GM18951 (cell line): Measurements from ENCODE around the gene NFIB.

Experiments
- POLR2A ChIP-seq: IDR thresholded peaks from 4 replicates; pipeline ENCODE4 v1.6.1; 2011; ENCODE audit warnings: mild to moderate bottlenecking; ENCODE audit not compliant: insufficient read length, insufficient read depth; ENCODE audit errors: extremely low read depth
- in situ Hi-C: fragments of 300-500 bp; cut with MboI; formaldehyde crosslinking; loops from one replicate; pipeline ENCODE4 v1.12.0; 2022; ENCODE audit warnings: low sequenced_read_pairs, mixed read lengths, inconsistent platforms; ENCODE audit not compliant: unreplicated experiment

NFIB gene

GRCh38 chr9:14303100-14303499 lies 10.8 kb downstream of the NFIB start:
- in situ Hi-C loops, result no loop called here
- TF ChIP-seq POLR2A, result no peak

- in situ Hi-C loops, result no loop called here
- TF ChIP-seq POLR2A, result no peak
Observed at GRCh38 chr9:14302405-14302804, 11.5 kb downstream of the NFIB start.

- in situ Hi-C loops, result no loop called here
- no peak for TF ChIP-seq POLR2A
Observed at GRCh38 chr9:14301583-14302021, 12.3 kb downstream of the NFIB start.

- in situ Hi-C loops, result no loop called here
- no peak for TF ChIP-seq POLR2A
Observed at GRCh38 chr9:14301006-14301405, 12.9 kb downstream of the NFIB start.

- in situ Hi-C loops, result no loop called here
- TF ChIP-seq POLR2A, result no peak
Observed at GRCh38 chr9:14300588-14300987, 13.4 kb downstream of the NFIB start.

- in situ Hi-C loops, result no loop called here
Observed at GRCh38 chr9:14300040-14300439, 13.9 kb downstream of the NFIB start.

GRCh38 chr9:14298601-14299022 lies 15.3 kb downstream of the NFIB start:
- in situ Hi-C loops, result no loop called here
- TF ChIP-seq POLR2A, result no peak

More at GRCh38 chr9:14300040-14300439, 13.9 kb downstream of the NFIB start:
- TF ChIP-seq POLR2A, result no peak

- in situ Hi-C loops, result no loop called here
- TF ChIP-seq POLR2A, result no peak
Observed at GRCh38 chr9:14296495-14297113, 17.3 kb downstream of the NFIB start.

GRCh38 chr9:14294659-14295058 lies 19.3 kb downstream of the NFIB start:
- in situ Hi-C loops, result no loop called here
- TF ChIP-seq POLR2A, result no peak

- TF ChIP-seq POLR2A, result no peak
- in situ Hi-C loops, result no loop called here
Observed at GRCh38 chr9:14293801-14294200, 20.1 kb downstream of the NFIB start.

- in situ Hi-C loops, result no loop called here
- TF ChIP-seq POLR2A, result no peak
Observed at GRCh38 chr9:14292181-14292739, 21.7 kb downstream of the NFIB start.

GRCh38 chr9:14289916-14290315 lies 24.0 kb downstream of the NFIB start:
- in situ Hi-C loops, result no loop called here
- no peak for TF ChIP-seq POLR2A

GRCh38 chr9:14288433-14288832 lies 25.5 kb downstream of the NFIB start:
- in situ Hi-C loops, result no loop called here
- TF ChIP-seq POLR2A, result no peak

GRCh38 chr9:14286121-14286520 lies 27.8 kb downstream of the NFIB start:
- no peak for TF ChIP-seq POLR2A
- in situ Hi-C loops, result no loop called here
